NCI-H82 treated with DMSO at 0.1 percent for 48 hours (cell line): ENCODE data around the gene ADARB2.
"Not testable (repeated sequence)": the region's sequence is repeated elsewhere in the genome, so short reads cannot be mapped to it uniquely, and the experiment has no call there.

Experiments
- DNase-seq: peaks from one replicate; lab custom pipeline; 2025; ENCODE audit not compliant: unreplicated experiment; lab: John Stamatoyannopoulos, UW

ADARB2 gene

GRCh38 chr10:1737222-1738061, at the start of gene ADARB2:
Gene ADARB2 (minus strand): TSS chr10:1737525.
- peak; percentile 67 for DNase-seq

DNA sequence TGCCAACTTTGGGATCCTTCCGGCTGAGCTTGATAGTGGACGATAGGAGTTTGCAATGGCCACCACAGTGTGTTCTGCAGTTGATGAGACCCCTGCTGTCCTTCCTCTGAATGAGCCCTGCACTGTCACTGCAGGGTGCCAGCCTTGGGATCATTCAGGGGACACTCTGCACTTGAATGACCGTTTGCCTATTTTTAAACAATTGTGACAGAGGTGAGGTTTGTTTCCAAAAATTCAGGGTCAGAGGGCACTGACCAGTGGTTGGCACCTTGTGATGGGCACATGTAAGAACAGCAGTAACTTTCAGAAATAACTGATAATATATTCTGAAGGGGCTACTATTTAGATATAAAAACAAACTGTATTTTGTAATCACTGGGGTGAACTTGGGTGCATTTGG, 48.5 kb upstream of the ADARB2 start:
- no peak for DNase-seq

GRCh38 chr10:1782841-1783240, 45.5 kb upstream of the ADARB2 start:
- DNase-seq = no peak

GRCh38 chr10:1779796-1780195, 42.5 kb upstream of the ADARB2 start:
- DNase-seq = no peak

DNA sequence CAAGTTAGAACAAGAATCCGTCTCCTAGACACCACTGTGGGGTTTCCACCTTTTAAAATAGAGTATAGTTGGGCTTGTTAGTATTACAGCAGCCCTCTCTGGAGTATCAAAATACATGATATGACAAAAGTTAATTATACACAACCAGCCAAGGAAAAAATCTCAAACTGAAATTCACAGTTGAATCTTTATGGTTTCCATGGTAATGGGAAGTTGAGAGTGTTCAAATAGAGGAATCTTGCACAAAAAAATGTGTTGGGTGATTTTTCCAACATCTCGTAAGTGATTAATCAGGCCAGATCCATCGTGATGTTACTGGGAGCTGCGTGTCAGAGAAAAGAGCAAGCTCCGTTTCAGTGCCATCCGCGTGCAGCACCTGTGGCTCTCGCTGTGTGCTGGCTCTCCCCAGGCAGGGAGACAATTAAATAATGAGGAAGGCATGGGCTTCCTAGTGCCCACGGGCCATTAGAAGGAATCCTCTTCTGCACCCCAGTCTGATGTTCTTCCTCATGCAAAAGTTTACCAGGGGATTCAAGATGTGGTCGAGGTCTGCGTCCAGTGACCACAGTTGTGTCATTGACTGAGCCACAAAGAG, 41.1 kb upstream of the ADARB2 start:
- no peak for DNase-seq

DNA sequence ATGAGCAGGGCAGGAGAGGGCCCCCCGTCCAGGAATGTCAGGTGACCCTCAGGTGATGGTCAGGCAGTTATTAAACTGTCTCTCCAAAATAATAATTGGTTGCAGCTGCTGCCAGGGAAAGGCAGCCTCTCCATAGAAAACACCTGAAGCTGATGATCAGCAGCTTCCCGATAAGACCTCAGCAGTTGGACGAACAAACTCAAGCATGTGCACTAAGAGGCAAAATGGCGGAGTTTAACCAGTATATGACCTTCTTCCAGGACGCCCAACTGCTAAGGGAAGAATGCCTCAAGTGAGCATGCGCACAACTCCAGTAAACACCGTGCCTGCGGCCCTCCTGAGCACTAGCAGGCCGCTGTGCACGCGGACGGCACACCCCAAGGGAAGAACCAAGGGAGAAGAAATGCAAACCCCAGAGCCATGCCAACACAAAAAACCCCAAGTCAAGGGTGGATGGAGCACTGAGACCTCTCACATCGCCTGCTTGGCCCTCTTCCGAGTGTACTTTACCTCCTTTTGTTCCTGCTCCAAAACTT, 38.9 kb upstream of the ADARB2 start:
- DNase-seq = no peak

GRCh38 chr10:1774796-1775195, 37.5 kb upstream of the ADARB2 start:
- no peak for DNase-seq

GRCh38 chr10:1773204-1773603, 35.9 kb upstream of the ADARB2 start:
- DNase-seq = not testable (repeated sequence)

- no peak for DNase-seq
Measured at GRCh38 chr10:1766049-1766448, 28.7 kb upstream of the ADARB2 start.

- peak; percentile 89 for DNase-seq
Measured at GRCh38 chr10:1762076-1762475, 24.8 kb upstream of the ADARB2 start.

DNA sequence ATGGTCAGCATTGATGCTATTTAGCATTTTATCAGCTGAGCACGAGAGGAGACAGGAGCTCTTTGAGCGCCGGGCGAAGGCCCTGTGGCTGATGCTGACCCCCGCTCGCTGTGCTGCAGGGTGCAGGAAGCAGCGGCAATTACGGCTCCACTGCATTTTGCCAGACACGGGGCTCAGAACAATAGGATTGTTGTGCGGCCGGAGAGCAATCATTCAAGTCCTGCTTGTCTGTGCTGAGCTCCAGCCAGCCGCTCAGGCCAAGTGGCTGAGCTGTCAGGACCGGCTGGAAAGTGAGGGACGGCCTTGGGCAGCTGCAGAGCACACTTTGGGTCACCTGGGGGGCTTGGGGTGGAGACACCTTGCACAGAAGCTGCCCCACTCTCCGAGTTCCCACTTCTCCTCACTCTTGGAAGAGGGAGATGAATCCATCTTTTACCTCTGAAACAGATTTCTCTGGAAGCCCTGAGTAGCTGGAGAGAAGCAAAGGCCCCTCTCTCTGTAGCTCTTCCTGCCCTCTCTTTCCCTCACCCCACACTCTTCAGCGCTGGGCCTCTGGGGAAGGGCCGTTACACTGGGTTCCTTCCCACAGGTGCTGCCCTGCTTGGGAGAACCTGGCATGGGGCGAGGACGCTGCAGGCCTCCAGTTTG, 17.3 kb upstream of the ADARB2 start:
- DNase-seq = no peak

DNA sequence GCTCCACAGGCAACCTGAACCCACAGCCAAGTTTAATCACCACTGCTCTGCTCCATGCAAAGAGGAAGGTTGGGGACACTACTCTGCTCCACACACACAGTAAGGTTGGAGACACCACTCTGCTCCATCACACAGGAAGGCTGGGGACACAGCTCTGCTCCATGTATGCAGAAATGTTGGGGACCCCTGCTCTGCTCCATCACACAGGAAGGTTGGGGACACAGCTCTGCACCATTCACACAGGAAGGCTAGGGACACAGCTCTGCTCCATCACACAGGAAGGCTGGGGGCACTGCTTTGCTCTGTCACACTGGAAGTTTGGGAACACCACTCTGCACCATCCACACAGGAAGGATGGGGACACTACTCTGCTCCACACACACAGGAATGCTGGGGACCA, 14.8 kb upstream of the ADARB2 start:
- DNase-seq = no peak

GRCh38 chr10:1747590-1748157, 10.3 kb upstream of the ADARB2 start:
- no peak for DNase-seq

GRCh38 chr10:1746796-1747195, 9.5 kb upstream of the ADARB2 start:
- no peak for DNase-seq

GRCh38 chr10:1745780-1746456, 8.6 kb upstream of the ADARB2 start:
- DNase-seq = no peak

DNA sequence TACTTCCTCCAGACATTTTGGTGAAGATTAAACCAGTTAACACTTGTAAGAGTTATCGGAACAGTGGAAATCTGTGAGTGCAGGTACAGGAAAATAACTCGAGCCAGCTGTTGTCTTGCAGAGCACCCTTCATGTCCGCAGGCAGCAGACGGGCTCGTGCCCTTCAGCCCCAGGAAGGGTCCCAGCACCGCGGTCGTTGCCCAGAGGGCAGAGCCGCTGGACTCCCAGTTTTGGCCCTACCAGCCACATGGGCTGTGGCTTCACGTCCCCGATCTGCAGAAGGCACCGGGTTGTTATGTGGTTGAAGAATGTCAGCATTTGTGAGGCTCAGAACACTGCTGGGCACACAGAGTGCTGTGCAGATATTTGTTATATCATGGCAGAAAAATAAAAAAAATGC, 7.2 kb upstream of the ADARB2 start:
- no peak for DNase-seq

- DNase-seq = no peak
Measured at GRCh38 chr10:1743141-1743540, 5.8 kb upstream of the ADARB2 start.

- no peak for DNase-seq
Measured at GRCh38 chr10:1741450-1741849, 4.1 kb upstream of the ADARB2 start.

GRCh38 chr10:1739751-1740150, 2.4 kb upstream of the ADARB2 start:
- DNase-seq = no peak

GRCh38 chr10:1738950-1739349, 1.6 kb upstream of the ADARB2 start:
- DNase-seq = no peak

DNA sequence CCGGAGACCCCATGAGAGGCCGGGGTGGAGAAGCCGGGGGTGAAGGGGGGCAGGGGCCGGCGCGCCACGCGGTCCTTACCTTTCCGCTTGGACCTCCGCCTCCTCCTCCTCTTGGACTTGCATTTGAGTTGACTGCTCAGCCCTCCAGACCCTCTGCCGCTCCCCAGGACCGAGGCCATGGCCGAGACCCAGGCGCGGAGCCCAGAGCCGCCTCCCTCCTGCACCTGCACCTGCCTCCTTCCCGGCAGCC, 428 bp downstream of the ADARB2 start:
- no peak for DNase-seq
